HG03139 (cell line): ENCODE data around the gene COX7C.

Source experiments
- ATAC-seq: cut with Tn5 transposase; IDR thresholded peaks from one replicate; pipeline ENCODE4 v1.9.1; 2021; ENCODE audit not compliant: unreplicated experiment

COX7C gene

DNA sequence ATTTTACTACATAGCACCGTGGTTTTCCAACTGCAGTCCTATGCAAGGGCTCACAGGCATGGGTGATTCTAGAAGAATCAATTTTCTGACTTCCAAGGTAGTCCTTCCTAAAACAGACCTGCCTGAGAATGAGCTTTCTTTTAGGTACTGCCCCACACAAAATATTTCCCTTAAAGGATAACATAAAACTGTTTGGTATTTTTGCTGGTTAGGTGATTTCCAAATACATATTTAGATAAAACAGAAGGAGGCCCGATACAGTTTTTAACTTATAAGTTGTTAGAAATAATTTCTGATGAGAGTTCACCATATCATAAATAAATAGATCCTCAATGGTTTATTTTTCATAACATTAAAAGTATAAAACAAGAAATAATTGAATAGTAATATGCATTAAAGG lies 46.4 kb downstream of the COX7C start:
- no peak for ATAC-seq

- ATAC-seq: no peak
These were observed 48.4 kb downstream of the COX7C start for GRCh38 chr5:86665984-86666760.

- no peak for ATAC-seq
These were observed 49.2 kb downstream of the COX7C start for GRCh38 chr5:86666981-86667380.
